Body of pancreas (tissue), 4 donors: Measurements from ENCODE around the gene ME3.

Experiments
- CTCF ChIP-seq, 7 experiments: fragments of 450-650 bp in 4 of 7; fragments of 200-600 bp in 3 of 7; sonication (generic) in 3 of 7; IDR thresholded peaks; one replicate each; pipeline ENCODE4 v1.5.1; 2016 to 2019; ENCODE audit warnings: antibody characterized with exemption in 7 of 7
- POLR2A ChIP-seq, 3 donors: fragments of 450-650 bp; IDR thresholded peaks; one replicate each; pipeline ENCODE4 v1.6.1; 2016; ENCODE audit warnings: antibody characterized with exemption in 3 of 3, mild to moderate bottlenecking in 2 of 3

GRCh38 chr11:86588566-86589090 lies 83.8 kb downstream of the ME3 start:
- TF ChIP-seq CTCF (IDR thresholded peaks at IDR 0.05) (no peak), POLR2A (IDR thresholded peaks at IDR 0.05) (no peak)
